WTC11 (cell line): ENCODE results near the gene CCL16.

Experiments used
- JUN ChIP-seq: sonication (generic); formaldehyde crosslinking; IDR thresholded peaks from 2 replicates; pipeline ENCODE4 v1.8.0; 2023; ENCODE audit warnings: mild to moderate bottlenecking, missing genetic modification reagents
- TEAD4 ChIP-seq: sonication (generic); formaldehyde crosslinking; IDR thresholded peaks from 2 replicates; pipeline ENCODE4 v1.8.0; 2022; ENCODE audit warnings: mild to moderate bottlenecking, missing genetic modification reagents
- ZBTB21 ChIP-seq: sonication (generic); formaldehyde crosslinking; IDR thresholded peaks from 2 replicates; pipeline ENCODE4 v1.8.1; 2023; ENCODE audit warnings: mild to moderate bottlenecking, missing genetic modification reagents, borderline replicate concordance
- TF ChIP-seq, protein P1 (sequence below): fragments of 200-600 bp; IDR thresholded peaks from 2 replicates; pipeline ENCODE4 v1.8.0; 2022; ENCODE audit warnings: antibody characterized with exemption
- TF ChIP-seq, protein P2 (sequence below): sonication (generic); formaldehyde crosslinking; IDR thresholded peaks from 2 replicates; pipeline ENCODE4 v1.8.0; 2022; ENCODE audit warnings: mild to moderate bottlenecking, missing genetic modification reagents
- TF ChIP-seq, protein P3 (sequence below): fragments of 250-450 bp; sonication (Bioruptor Pico); IDR thresholded peaks from 2 replicates; pipeline ENCODE4 v1.9.0; 2021; ENCODE audit warnings: mild to moderate bottlenecking
- TF ChIP-seq, protein P4 (sequence below): sonication (generic); formaldehyde crosslinking; IDR thresholded peaks from 2 replicates; pipeline ENCODE4 v1.8.1; 2023; ENCODE audit warnings: mild to moderate bottlenecking, missing genetic modification reagents, borderline replicate concordance

DNA sequence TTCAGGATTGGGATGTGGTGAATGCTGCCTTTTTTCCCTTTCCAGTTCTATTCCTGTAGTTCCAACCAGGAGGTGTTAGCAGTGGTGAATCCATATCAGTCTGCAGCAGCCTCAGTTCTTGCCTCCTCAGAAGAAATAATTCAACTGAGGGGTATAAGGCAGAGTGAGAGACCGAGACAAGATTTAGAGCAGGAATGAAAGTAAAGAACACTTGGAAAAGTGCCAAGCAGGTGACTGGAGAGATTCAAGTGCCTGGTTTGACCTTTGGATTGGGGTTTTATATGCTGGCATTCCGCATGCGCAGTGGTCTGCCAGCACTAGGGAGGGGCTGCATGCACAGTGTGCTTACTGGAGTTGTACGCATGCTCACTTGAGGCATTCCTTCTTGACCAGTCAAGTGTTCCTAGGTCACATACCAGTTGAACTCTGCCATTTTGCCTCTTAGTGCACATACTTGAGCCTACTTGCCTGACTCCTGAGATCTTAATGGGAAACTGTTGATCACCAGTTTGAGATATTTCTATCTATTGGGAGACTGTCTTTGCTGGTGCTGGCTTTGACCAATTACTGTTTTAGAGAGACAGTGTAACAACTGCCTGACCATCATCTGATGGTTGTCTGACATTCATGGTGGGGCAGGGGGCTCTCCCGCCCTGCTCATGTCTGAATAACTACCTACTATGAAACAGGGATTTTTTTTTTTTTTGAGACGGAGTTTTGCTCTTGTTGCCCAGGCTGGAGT lies 20.7 kb upstream of the CCL16 start:
- TF ChIP-seq, protein P1, sequence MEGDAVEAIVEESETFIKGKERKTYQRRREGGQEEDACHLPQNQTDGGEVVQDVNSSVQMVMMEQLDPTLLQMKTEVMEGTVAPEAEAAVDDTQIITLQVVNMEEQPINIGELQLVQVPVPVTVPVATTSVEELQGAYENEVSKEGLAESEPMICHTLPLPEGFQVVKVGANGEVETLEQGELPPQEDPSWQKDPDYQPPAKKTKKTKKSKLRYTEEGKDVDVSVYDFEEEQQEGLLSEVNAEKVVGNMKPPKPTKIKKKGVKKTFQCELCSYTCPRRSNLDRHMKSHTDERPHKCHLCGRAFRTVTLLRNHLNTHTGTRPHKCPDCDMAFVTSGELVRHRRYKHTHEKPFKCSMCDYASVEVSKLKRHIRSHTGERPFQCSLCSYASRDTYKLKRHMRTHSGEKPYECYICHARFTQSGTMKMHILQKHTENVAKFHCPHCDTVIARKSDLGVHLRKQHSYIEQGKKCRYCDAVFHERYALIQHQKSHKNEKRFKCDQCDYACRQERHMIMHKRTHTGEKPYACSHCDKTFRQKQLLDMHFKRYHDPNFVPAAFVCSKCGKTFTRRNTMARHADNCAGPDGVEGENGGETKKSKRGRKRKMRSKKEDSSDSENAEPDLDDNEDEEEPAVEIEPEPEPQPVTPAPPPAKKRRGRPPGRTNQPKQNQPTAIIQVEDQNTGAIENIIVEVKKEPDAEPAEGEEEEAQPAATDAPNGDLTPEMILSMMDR, result no peak
- TF ChIP-seq, protein P2, sequence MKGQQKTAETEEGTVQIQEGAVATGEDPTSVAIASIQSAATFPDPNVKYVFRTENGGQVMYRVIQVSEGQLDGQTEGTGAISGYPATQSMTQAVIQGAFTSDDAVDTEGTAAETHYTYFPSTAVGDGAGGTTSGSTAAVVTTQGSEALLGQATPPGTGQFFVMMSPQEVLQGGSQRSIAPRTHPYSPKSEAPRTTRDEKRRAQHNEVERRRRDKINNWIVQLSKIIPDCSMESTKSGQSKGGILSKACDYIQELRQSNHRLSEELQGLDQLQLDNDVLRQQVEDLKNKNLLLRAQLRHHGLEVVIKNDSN (CRISPR knock-in tag), result no peak
- TF ChIP-seq JUN (CRISPR knock-in tag), result no peak
- TF ChIP-seq ZBTB21 (CRISPR knock-in tag), result no peak
- no peak for TF ChIP-seq TEAD4 (CRISPR knock-in tag)
- TF ChIP-seq, protein P3, sequence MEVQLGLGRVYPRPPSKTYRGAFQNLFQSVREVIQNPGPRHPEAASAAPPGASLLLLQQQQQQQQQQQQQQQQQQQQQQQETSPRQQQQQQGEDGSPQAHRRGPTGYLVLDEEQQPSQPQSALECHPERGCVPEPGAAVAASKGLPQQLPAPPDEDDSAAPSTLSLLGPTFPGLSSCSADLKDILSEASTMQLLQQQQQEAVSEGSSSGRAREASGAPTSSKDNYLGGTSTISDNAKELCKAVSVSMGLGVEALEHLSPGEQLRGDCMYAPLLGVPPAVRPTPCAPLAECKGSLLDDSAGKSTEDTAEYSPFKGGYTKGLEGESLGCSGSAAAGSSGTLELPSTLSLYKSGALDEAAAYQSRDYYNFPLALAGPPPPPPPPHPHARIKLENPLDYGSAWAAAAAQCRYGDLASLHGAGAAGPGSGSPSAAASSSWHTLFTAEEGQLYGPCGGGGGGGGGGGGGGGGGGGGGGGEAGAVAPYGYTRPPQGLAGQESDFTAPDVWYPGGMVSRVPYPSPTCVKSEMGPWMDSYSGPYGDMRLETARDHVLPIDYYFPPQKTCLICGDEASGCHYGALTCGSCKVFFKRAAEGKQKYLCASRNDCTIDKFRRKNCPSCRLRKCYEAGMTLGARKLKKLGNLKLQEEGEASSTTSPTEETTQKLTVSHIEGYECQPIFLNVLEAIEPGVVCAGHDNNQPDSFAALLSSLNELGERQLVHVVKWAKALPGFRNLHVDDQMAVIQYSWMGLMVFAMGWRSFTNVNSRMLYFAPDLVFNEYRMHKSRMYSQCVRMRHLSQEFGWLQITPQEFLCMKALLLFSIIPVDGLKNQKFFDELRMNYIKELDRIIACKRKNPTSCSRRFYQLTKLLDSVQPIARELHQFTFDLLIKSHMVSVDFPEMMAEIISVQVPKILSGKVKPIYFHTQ (CRISPR knock-in tag), result no peak
- TF ChIP-seq, protein P4, sequence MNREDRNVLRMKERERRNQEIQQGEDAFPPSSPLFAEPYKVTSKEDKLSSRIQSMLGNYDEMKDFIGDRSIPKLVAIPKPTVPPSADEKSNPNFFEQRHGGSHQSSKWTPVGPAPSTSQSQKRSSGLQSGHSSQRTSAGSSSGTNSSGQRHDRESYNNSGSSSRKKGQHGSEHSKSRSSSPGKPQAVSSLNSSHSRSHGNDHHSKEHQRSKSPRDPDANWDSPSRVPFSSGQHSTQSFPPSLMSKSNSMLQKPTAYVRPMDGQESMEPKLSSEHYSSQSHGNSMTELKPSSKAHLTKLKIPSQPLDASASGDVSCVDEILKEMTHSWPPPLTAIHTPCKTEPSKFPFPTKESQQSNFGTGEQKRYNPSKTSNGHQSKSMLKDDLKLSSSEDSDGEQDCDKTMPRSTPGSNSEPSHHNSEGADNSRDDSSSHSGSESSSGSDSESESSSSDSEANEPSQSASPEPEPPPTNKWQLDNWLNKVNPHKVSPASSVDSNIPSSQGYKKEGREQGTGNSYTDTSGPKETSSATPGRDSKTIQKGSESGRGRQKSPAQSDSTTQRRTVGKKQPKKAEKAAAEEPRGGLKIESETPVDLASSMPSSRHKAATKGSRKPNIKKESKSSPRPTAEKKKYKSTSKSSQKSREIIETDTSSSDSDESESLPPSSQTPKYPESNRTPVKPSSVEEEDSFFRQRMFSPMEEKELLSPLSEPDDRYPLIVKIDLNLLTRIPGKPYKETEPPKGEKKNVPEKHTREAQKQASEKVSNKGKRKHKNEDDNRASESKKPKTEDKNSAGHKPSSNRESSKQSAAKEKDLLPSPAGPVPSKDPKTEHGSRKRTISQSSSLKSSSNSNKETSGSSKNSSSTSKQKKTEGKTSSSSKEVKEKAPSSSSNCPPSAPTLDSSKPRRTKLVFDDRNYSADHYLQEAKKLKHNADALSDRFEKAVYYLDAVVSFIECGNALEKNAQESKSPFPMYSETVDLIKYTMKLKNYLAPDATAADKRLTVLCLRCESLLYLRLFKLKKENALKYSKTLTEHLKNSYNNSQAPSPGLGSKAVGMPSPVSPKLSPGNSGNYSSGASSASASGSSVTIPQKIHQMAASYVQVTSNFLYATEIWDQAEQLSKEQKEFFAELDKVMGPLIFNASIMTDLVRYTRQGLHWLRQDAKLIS, result no peak
